Fibroblast of upper back skin (primary cell): ENCODE measurements around the gene PTTG2.
"Not testable (repeated sequence)": the region's sequence is repeated elsewhere in the genome, so short reads cannot be mapped to it uniquely, and the experiment has no call there.

Experiments used
- DNase-seq: peaks from one replicate; pipeline ENCODE4 v3.0.0-alpha.2; 2013

The PTTG2 gene

DNA sequence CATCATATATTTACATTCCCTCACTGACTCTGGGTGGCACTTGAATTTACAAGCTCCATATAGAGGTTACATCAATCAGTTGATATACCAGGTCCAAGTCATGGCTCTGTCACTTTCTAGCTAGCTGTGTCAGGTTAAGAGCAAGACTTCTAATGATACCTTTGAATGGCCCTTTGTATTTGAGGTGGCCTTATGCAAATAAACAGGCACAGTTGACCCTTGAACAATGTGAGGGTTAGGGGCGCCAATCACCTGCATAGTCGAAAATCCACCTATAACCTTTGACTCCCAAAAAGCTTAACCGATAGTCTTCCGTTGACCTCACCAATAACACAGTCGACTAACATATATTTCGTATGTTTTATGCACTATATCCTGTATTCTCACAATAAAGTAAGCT lies 1.3 kb upstream of the PTTG2 start:
- no peak for DNase-seq

DNA sequence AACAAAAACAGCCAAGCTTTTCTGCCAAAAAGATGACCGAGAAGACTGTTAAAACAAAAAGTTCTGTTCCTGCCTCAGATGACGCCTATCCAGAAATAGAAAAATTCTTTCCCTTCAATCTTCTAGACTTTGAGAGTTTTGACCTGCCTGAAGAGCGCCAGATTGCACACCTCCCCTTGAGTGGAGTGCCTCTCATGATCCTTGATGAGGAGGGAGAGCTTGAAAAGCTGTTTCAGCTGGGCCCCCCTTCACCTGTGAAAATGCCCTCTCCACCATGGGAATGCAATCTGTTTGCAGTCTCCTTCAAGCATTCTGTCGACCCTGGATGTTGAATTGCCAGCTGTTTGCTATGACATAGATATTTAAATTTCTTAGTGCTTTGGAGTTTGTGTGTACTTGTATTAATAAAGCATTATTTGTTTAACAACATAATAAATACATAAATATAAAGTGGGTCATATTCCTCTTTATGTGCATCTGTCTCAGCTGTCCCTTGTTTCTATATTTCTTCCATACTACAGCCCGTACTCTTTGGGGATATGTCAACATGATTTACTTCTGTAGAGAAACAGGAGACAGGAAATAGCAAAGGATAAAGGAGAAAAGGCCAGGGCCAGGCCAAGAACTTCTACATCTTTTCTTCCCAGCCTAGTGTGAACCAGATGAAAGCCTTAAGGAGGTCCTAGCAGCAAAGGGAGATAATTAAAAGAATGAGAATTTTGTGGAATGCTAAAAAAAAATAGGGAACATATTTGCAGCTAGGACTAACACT lies 667 bp downstream of the PTTG2 start:
- no peak for DNase-seq

GRCh38 chr4:37964734-37965457 lies 4.7 kb downstream of the PTTG2 start:
- no peak for DNase-seq

- DNase-seq = no peak
Measured at GRCh38 chr4:37966044-37966443, 5.8 kb downstream of the PTTG2 start.

GRCh38 chr4:37967736-37968135 lies 7.5 kb downstream of the PTTG2 start:
- no peak for DNase-seq

DNA sequence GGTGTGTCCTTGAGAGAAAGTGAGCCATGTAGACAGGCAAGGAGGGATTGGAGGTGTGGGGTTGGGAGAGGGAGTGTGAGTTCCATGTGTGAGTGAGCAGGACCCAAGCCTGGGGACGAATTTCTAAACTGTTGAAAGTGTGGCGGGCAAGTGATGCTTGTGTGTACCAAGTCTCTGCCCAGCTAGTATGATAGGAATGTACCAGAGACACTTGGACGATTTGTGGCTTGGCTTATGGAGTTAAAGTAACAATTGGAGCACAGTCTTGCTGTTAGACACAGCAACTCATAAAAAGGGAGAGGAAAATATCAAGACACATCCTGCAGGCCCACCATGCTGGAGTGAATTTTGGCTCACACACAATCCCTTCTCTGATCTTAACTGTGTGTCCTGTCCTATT lies 8.5 kb downstream of the PTTG2 start:
- no peak for DNase-seq

- peak; percentile 31 for DNase-seq
Measured at GRCh38 chr4:37970702-37971101, 10.5 kb downstream of the PTTG2 start.

DNA sequence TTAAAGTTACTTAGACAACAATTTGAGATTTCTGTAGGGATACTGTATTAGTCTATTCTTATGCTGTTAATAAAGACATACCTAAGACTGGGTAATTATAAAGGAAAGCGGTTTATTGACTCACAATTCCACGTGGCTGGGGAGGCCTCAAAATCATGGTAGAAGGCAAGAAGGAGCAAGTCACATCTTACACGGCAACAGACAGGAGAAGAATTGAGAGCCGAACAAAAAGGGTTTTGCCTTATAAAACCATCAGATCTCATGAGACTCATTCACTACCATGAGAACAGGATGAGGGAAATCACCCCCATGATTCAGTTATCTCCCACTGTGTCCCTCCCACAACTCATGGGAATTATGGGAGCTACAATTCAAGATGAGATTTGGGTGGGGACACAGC lies 11.0 kb downstream of the PTTG2 start:
- DNase-seq = no peak

DNA sequence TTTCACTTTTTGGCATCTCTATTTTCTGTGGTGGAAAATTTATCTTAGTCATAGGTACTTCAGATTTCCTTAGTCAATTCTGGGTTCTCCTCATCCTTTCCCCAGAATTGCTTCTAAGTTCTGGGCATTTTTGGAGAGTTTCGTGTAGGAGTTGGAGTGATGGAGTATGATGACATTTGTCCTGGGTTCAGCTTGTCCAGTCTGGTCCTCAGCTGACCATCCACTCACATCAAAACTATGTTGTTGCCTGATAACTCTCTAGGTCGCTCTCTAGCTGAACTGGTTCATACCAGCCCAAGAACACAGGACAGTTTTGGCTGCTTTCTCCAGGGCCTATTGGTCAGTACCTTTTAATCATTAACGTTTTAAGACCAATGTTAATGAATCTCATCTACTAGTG lies 13.2 kb downstream of the PTTG2 start:
- no peak for DNase-seq

- not testable (repeated sequence) for DNase-seq
Measured at GRCh38 chr4:37975321-37975822, 15.2 kb downstream of the PTTG2 start.

GRCh38 chr4:37976507-37976906 lies 16.3 kb downstream of the PTTG2 start:
- DNase-seq = no peak

DNA sequence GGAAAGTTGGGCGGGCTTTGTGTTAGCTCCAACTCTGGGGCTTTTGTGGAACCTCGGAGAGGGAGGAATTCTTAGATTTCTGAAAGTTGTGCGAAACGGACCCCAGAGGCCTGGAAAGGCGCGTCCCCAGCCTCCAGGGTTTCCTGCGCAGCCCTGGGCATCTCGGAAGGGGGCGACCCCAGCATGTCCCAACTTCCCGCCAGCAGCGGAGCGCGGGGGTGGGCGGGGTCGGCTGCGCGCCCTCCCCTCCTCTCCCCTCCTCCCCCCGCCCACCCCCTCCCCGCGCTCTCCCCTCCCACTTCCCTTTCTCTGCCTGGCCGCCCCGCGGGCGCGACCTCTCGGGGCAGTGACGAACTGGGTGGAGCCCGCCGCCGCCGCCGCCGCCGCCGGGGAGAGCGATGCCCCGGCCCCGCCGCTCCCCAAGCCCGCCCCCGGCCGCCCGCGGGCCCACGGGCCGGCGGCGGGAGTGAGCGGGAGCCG lies 16.8 kb downstream of the PTTG2 start:
- peak; percentile 76 for DNase-seq

DNA sequence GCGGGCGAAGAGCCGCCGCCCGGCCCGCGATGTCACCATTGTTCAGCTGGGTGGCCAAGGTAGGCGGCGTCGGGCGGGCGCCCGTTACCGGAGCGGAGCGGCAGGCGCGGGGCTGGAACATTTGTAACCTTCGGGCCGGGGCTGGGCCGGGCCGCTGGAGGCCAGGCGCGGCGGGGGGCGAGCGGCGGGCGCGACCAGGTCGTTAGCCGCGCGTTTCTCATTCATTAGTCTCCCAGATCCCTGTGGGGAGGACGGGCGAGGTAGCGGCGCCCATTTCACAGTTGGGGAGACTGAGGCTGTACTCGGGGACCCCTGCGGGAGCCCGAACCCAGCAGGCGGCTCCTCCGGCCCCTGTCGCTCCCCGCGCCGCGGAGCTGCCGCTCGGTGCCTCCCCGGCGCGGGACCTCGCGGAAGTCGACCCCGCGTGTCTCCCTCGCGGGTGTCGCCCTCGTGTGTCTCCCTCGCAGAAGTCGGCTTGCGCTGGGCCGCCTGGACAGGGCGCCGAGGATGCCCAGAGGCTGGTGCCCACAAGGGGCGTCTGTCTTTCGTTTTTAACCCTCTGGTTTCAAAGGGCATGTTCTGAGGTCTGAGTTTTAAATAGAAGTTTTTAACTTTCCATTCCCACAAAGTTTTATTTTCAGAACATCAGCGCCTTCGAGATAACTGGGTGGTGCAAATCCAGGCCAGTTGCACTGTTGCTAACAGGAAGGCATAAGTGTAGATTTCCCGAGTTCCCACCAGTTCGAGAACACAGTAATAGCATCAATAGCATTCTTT lies 17.5 kb downstream of the PTTG2 start:
- peak; percentile 50 for DNase-seq

- no peak for DNase-seq
Measured at GRCh38 chr4:37978248-37978924, 18.2 kb downstream of the PTTG2 start.

GRCh38 chr4:37980246-37980645 lies 20.0 kb downstream of the PTTG2 start:
- no peak for DNase-seq

GRCh38 chr4:37981425-37981824 lies 21.2 kb downstream of the PTTG2 start:
- no peak for DNase-seq

GRCh38 chr4:37981844-37982720 lies 21.9 kb downstream of the PTTG2 start:
- DNase-seq = peak; percentile 45

DNA sequence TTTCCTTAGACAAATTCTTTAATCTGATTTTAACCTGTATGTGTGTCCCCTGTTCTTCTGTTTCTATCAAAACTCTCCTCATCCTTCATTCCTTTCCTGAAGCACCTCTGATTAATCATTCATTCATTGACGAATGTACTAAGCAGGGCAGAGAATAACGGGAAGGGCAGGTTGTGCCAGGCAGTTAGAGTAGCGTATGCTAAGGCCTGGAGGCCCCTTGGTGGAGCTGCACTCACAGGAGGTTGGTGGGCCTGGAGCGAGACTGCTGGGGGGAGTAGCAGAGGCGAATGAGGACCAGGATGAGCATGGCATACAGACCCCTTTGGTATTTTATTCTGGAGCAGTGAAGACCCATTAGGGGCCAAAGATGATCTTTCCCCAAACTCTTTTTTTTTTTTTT lies 22.5 kb downstream of the PTTG2 start:
- DNase-seq = no peak

GRCh38 chr4:37983951-37984350 lies 23.8 kb downstream of the PTTG2 start:
- DNase-seq = peak; percentile 16

- DNase-seq = no peak
Measured at GRCh38 chr4:37985730-37986275, 25.6 kb downstream of the PTTG2 start.

- DNase-seq = no peak
Measured at GRCh38 chr4:37988670-37989069, 28.5 kb downstream of the PTTG2 start.
